GM19438 (cell line): ENCODE results near the gene RPS15A.
"Not testable (repeated sequence)": the region's sequence is repeated elsewhere in the genome, so short reads cannot be mapped to it uniquely, and the experiment has no call there.

Experiments used
- ATAC-seq: cut with Tn5 transposase; IDR thresholded peaks from one replicate; pipeline ENCODE4 v1.9.1; 2021; ENCODE audit warnings: low read depth; ENCODE audit not compliant: unreplicated experiment

The RPS15A gene

GRCh38 chr16:18759598-18760520 is 30.3 kb downstream of the RPS15A start:
- not testable (repeated sequence) for ATAC-seq

- ATAC-seq: peak; percentile 47
Measured at GRCh38 chr16:18757960-18758660, 32.0 kb downstream of the RPS15A start.

- ATAC-seq: not testable (repeated sequence)
Measured at GRCh38 chr16:18756639-18757038, 33.5 kb downstream of the RPS15A start.

- ATAC-seq: not testable (repeated sequence)
Measured at GRCh38 chr16:18742870-18743269, 47.3 kb downstream of the RPS15A start.

GRCh38 chr16:18740027-18740426 is 50.1 kb downstream of the RPS15A start:
- ATAC-seq: not testable (repeated sequence)

- ATAC-seq: not testable (repeated sequence)
Measured at GRCh38 chr16:18738768-18739167, 51.4 kb downstream of the RPS15A start.

- ATAC-seq: not testable (repeated sequence)
Measured at GRCh38 chr16:18734279-18734678, 55.9 kb downstream of the RPS15A start.
